Kidney epithelial cell (primary cell): ENCODE data around the gene ARSB. TPM values are rescaled to one million over a fixed set of nuclear protein-coding genes. Genes with fewer than 3 reads are reported as not detected.

ENCODE experiments used
- DNase-seq: peaks from one replicate; pipeline ENCODE4 v3.0.0-alpha.2; 2010; ENCODE audit warnings: low read depth
- H3K27me3 ChIP-seq: 2 replicates; pipeline ENCODE4 v1.6.0; 2011; ENCODE audit warnings: low read length; ENCODE audit not compliant: control insufficient read depth, insufficient read depth
- H3K36me3 ChIP-seq: 2 replicates; pipeline ENCODE4 v1.5.1; 2011; ENCODE audit warnings: low read length; ENCODE audit not compliant: control insufficient read depth, insufficient read depth
- H3K4me3 ChIP-seq: 2 replicates; pipeline ENCODE4 v1.5.1; 2011; ENCODE audit warnings: low read depth, mild to moderate bottlenecking, control low read depth, low read length
- CTCF ChIP-seq: IDR thresholded peaks from 2 replicates; pipeline ENCODE4 v1.5.1; 2011; ENCODE audit warnings: mild to moderate bottlenecking, moderate library complexity, low read length, control low read depth, inconsistent platforms; ENCODE audit not compliant: insufficient read depth, poor library complexity, severe bottlenecking
- total RNA-seq: library from RNA; depleted of rRNA; stranded (reverse); fragments of >200 nt; gene quantifications from 2 replicates; pipeline ENCODE4 v1.2.3, GENCODE V29; 2015

ARSB gene
- total RNA-seq, 1 donor from 2014 or later: 17.5 TPM

- Histone ChIP-seq H3K4me3 (no peak overlapping the region), H3K27me3 (no peaks in the 10 kb centered on the region), H3K36me3 (no peaks in the 10 kb centered on the region)
- TF ChIP-seq CTCF: no peak
- no peak for DNase-seq
Measured at GRCh38 chr5:78929833-78930232, 55.3 kb downstream of the ARSB start.

GRCh38 chr5:78927657-78928282 is 57.3 kb downstream of the ARSB start:
- H3K4me3 ChIP-seq: no peak overlapping the region
- DNase-seq: peak; percentile 47
- no peaks in the 10 kb centered on the region for H3K27me3 ChIP-seq

GRCh38 chr5:78926252-78926651 is 58.9 kb downstream of the ARSB start:
- Histone ChIP-seq H3K4me3 (no peak overlapping the region), H3K27me3 (no peaks in the 10 kb centered on the region), H3K36me3 (no peaks in the 10 kb centered on the region)
- TF ChIP-seq CTCF: no peak
- no peak for DNase-seq

More at GRCh38 chr5:78927657-78928282, 57.3 kb downstream of the ARSB start:
- no peaks in the 10 kb centered on the region for H3K36me3 ChIP-seq
- no peak for TF ChIP-seq CTCF

GRCh38 chr5:78925129-78925876 is 59.8 kb downstream of the ARSB start:
- no peaks in the 10 kb centered on the region for H3K27me3 ChIP-seq
- no peak overlapping the region for H3K4me3 ChIP-seq
- no peak for TF ChIP-seq CTCF
- no peaks in the 10 kb centered on the region for H3K36me3 ChIP-seq
- no peak for DNase-seq

- H3K27me3 ChIP-seq: no peaks in the 10 kb centered on the region
- H3K4me3 ChIP-seq: no peak overlapping the region
- no peak for TF ChIP-seq CTCF
- no peaks in the 10 kb centered on the region for H3K36me3 ChIP-seq
- no peak for DNase-seq
Measured at GRCh38 chr5:78923622-78923970, 61.5 kb downstream of the ARSB start.
